Stimulated activated CD4-positive, alpha-beta T cell treated with anti-CD3 and anti-CD28 coated beads, TNF-alpha, amount 100 ng/mL, for 4 hours (primary cell): ENCODE measurements around the gene PRAMEF13.
"Not testable (repeated sequence)": the region's sequence is repeated elsewhere in the genome, so short reads cannot be mapped to it uniquely, and the experiment has no call there.

Experiments
- DNase-seq, 3 experiments: peaks; one replicate each; pipeline ENCODE4 v3.0.0-alpha.2; 2020; ENCODE audit warnings: low read depth in 3 of 3

The PRAMEF13 gene, protein sequence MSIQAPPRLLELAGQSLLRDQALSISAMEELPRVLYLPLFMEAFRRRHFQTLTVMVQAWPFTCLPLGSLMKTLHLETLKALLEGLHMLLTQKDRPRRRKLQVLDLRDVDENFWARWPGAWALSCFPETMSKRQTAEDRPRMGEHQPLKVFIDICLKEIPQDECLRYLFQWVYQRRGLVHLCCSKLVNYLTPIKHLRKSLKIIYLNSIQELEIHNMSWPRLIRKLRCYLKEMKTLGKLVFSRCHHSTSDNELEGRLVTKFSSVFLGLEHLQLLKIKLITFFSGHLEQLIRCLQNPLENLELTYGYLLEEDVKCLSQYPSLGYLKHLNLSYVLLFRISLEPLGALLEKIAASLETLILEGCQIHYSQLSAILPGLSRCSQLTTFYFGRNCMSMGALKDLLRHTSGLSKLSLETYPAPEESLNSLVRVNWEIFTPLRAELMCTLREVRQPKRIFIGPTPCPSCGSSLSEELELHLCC

DNA sequence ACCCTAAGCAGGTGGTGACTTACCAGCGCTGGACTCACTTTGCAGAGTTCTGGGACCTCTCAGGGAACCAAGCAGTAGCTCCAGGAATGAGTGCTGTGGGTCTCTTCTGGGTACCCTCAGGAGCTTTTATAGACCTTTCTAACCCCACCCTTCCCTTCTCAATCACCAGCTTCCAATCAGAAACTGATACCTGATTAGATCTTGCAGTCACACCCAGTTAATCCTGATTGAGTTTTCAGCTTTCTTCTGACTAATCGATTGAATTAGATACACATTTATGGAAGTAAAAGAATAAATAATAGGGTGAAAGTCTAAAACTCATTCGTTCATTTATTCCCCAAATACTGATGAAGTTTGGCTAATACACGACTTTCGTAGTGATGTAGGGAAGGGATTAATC is at the start of gene PRAMEF13:
PRAMEF13 (minus strand) TSS at position 101 of the 400 bp plus-strand sequence. CDS start 1,820 bp downstream, outside the sequence.
- DNase-seq, result not testable (repeated sequence)

DNA sequence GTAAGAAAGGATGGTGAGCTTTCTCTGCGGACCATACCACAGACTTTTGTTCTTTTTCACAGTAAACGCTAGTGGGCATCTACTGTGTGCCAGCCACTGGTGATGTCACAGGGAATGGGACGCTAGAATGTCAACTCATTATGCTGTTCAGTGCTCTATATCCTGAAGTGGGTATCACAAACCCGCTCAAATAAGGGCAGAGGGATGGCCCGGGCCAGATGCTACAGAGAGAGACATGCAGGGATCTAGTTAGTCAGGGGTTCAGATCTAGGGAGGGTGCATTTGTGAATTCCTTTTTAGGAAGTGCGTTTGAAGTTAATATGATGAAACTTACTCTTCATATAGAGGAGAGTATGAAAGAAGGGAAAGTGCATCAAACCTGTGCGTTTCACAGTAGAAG is 45.9 kb upstream of the PRAMEF13 start:
- not testable (repeated sequence) for DNase-seq

DNA sequence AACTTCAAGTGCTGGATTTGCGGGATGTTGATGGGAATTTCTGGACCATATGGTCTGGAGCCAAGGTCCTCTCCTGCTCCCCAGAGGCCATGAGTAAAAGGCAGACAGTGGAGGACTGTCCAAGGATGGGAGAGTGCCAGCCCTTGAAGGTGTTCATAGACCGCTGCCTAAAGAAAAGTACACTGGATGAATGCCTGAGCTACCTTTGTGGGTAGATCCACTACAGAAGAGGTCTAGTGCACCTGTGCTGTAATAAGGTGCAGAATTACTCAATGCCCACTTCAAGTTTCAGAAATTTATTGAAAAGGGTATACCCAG is 45.3 kb upstream of the PRAMEF13 start:
- not testable (repeated sequence) for DNase-seq

DNA sequence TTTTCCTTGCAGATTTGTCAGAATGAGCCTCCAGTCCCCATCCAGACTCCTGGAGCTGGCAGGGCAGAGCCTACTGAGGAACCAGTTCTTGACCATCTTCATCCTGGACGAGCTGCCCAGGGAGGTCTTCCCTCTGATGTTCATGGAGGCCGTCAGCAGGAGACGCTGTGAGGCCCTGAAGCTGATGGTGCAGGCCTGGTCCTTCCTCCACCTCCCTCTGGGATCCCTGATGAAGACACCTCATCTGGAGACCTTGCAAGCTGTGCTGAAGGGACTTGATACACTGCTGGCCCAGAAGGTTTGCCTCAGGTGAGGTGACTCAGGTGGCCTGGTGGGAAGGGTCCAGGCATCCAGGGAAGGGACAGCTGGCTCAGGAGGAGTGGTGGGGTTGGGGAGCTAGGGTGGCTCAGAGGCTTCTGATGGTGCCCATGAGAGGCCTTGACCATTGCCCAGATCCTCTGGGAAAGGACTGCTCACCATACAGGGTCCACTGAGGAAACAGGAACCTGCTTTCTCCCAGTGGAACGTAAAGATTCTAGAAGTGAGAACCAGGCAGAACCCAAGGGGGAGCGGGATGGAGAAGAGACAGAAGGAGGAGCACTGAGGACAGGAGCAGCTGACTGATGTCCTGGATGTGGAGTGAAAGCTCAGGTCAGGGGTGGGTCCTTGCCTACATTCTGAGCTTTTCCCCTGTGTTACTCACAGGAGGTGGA is 44.8 kb upstream of the PRAMEF13 start:
- DNase-seq, result not testable (repeated sequence)

DNA sequence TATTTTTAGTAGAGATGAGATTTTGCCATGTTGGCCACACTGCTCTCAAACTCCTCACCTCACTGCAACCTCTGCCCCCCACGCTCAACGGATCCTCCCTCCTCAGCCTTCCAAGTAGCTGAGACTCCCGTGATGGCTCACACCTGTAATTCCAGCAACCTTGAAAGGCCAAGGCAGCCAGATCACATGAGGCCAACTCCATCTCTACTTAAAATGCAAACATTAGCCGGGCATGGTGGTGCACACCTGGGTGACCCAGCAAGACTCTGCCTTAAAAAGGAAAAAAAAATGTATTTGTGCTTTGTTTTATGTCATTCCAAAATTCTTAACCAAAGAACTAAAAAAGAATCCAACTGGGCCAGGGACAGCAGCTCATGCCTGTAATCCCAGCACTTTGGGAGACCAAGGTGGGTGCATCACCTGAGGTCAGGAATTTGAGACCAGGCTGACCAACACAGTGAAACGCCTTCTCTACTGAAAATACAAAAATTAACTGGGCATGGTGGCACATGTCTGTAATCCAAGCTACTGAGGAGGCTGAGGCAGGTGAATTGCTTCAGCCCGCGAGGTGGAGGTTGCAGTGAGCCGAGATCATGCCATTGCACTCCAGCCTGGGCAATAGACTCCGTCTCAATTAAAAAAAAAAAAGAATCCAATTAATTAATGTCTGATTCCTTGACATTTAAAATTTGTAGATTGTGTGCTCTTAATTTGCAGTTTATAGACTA is 42.5 kb upstream of the PRAMEF13 start:
- DNase-seq, result not testable (repeated sequence)

DNA sequence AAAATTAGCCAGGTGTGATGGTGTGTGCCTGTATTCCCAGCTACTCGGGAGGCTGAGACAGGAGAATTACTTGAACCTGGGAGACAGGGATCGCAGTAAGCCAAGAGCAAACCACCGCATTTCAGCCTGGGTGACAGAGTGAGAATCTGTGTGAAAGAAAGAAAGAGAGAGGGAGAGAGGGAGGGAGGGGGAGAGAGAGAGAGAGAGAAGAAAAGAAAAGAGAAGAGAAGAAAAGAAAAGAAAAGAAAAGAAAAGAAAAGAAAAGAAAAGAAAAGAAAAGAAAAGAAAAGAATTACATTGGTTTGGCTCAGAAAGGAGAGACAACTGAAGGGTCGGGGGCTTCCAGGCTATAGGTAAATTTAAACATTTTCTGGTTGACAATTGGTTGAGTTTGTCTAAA is 38.4 kb upstream of the PRAMEF13 start:
- not testable (repeated sequence) for DNase-seq

DNA sequence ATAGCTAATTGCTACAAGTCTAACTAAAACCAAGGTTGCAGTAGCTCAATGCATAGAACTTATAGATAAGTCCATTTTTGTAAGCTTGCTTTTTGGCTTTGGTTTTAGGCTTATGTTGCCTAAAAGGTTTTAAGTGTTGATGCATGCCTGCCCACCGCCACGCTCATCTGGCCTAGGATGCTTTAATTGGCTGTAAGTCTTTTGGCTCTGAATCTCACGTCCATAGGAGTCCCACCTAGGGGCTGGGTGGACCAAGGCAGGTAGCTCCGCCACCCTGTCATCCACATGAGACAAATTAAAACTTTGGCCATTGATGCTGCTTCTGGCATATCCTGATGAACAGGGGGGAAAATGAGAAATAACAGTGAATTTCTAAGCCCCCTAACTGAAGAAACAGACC is 36.4 kb upstream of the PRAMEF13 start:
- DNase-seq, result not testable (repeated sequence)

DNA sequence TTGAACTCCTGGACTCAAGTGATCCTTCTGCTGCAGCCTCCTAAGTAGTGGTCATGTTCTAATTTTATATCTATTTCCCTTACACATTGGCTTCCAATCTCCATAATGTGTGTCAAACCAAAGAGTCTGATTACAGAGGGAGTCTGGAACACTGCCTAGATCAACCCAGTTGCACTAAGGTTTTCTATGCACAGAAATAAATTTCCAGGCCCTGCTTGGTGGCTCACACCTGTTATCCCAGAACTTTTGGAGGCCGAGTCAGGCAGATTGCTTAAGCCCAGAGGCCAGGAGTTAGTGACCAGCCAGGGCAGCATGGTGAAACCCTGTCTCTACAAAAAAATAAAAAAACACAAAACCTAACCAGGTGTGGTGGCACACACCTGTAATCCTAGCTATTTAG is 32.8 kb upstream of the PRAMEF13 start:
- DNase-seq, result not testable (repeated sequence)

DNA sequence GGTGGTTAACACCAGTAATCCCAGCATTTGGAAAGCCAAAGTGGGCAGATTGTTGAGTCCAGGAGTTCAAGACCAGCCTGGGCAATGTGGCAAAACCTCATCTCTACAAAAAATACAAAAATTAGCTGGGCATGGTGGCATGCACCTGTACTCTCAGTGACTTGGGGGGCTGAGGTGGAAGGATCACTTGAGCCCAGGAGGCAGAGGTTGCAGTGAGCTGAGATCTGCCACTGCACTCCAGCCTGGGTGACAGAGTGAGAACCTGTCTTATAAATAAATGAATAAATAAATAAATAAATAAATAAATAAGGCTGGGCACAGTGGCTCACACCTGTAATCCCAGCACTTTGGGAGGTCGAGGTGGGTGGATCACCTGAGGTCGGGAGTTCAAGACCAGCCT is 30.8 kb upstream of the PRAMEF13 start:
- not testable (repeated sequence) for DNase-seq

DNA sequence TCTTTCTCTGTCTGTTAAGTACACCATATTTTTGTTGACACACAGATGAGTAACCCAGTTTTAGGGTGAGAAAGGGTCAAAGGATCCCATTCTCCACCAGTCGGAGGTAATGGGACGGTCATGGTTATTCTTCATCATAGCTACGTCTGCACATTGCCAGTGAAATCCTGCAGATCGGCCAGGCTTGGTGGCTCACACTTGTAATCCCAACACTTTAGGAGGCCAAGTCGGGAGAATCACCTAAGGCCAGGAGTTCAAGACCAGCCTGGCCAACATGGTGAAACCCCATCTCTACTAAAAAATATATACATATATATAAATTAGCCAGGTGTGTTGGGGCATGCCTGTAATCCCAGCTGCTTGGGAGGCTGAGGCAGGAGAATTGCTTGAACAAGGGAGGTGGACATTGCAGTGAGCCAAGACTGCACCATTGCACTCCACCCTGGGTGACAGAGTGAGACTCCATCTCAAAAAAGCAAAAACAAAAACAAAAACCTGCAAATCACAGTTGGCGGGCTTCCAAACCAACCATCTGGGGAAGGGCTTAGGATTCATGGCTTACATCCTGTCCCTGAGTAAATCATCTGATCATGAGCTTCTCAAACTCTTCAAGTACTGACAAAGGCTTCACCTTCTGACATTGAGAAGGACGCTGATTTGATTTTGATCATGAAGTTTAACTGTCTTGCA is 30.0 kb upstream of the PRAMEF13 start:
- DNase-seq, result not testable (repeated sequence)

DNA sequence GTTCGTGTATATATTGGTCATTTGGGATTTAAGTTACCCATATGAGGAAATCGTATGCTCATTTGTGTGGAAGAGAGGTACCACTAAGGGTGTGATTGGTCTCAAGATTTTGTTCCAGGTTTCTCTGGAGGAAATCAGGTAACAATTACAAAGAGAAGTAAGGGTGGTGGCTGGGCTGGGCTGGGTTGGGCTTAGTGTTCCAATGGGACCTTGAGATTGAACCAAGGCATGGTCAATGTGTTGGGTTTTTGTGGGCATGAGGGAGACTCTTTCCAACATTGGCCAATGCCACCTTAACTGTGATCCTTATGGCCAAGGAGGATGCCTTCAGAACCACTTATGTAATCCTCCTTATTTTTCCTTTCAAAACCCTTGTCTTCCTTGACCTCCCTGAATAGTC is 29.4 kb upstream of the PRAMEF13 start:
- DNase-seq, result not testable (repeated sequence)

DNA sequence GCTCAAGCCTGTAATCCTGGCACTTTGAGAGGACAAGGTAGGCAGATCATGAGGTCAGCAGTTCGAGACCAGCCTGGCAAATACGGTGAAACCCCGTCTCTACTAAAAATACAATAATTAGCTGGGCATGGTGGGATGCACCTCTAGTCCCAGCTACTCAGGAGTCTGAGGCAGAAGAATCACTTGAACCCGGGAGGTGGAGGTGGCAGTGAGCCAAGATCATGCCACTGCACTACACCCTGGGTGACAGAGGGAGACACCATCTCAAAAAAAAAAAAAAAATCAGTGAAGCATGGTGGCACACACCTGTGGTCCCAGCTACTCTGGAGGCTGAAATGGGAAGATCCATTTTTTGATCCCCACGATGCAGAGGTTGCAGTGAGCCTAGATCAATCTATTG is 28.9 kb upstream of the PRAMEF13 start:
- DNase-seq, result not testable (repeated sequence)

DNA sequence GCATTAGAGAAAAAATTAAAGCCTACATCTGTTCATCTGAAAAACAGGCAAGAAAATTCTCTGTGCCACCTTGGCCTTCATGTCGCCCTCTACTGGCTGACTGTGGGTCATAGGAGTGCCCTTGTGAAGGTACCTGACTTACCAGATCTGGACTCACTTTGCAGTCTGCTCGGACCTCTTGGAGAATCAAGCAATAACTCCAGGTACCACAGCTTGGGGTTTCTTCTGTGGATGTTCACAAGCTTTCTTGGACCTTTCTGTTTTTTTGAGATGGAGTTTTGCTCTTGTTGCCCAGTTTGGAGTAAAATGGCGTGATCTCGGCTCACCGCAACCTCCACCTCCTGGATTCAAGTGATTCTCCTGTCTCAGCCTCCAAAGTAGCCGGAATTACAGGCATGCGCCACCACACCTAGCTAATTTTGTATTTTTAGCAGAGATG is 27.2 kb upstream of the PRAMEF13 start:
- DNase-seq, result peak in 1 of 3 experiments; percentile 10

DNA sequence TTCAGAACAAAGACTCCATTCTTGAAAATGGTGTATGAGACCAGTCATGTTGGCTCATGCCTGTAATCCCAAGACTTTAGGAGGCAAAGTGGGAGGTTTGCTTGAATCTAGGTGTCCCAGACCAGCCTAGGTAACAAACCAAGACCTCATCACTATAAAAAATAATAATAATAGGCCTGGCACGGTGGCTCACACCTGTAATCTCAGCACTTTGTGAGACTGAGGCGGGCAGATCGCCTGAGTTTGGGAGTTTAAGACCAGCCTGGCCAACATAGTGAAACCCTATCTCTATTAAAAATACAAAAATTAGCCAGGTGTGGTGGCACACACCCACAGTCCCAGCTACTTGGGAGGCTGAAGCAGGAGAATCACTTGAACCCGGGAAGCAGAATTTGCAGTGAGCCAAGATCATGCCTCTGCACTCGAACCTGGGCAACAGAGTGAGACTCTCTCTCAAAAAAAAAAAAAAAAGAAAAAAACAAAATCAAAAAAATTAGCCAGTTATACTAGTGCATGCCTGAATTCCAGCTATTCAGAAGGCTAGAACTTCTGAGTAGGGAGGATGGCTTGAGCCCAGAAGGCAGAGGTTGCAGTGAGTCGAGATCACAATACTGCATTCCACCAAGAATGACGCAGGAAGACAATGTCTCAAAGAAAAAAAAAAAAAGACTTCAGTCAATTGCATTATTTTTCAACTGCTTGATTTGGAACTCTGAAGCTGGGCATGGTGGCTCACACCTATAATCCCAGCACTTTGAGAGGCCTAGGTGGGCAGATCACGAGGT is 26.3 kb upstream of the PRAMEF13 start:
- DNase-seq, result not testable (repeated sequence)

DNA sequence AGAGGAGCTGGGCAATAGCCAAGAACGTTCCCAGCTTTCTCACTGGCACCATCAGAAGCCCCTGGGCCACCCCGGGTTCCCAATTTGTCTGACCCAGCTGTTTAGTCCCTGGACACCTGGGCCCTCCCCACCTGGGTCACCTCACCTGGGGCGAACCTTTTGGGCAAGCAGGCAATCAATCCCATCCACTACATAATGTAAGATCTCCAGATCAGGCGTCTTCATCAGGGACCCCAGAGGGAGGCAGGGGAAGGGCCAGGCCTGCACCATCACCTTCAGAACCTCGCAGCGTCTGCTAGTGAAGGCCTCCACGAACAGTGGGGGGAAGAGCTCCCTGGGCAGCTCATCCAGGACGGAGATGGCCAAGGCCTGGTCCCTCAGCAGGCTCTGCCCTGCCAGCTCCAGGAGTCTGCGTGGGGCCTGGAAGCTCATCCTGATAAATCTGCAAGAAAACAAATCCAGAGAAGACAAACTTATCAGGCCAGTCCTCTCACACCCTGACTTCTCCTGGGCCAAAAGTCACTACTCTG is 24.5 kb upstream of the PRAMEF13 start, which contains the start of gene PRAMEF18:
PRAMEF18 (minus strand) TSS at position 480 of the 530 bp plus-strand sequence; CDS start at position 432, 48 bp downstream.
- DNase-seq, result not testable (repeated sequence)

DNA sequence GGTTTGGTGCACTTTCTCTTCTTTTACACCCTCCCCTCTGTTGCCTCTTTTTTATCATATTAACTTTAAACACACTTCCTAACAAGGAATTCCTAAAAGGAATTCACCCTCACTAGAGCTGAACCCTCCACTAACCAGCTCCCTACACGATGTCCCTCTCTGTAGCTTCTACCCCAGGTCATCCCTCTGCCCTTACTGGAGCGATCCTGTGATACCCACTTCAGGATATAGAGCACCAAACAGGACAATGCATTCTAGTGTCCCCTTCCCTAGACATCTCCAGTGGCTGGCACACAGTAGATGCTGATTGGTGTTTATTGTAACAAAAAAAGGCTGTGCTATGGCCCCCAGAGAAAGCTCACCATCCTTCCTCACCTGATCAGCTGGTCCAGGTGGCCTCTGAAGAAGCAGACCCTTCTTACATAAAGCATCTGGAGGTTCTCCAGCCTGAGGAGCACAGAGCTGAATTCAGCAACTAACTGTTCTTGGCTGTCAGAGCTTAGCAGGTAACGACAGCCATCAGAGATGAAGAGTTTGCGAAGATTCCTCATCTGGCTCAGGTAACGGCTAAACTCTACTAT is 23.4 kb upstream of the PRAMEF13 start:
- no peak for DNase-seq

DNA sequence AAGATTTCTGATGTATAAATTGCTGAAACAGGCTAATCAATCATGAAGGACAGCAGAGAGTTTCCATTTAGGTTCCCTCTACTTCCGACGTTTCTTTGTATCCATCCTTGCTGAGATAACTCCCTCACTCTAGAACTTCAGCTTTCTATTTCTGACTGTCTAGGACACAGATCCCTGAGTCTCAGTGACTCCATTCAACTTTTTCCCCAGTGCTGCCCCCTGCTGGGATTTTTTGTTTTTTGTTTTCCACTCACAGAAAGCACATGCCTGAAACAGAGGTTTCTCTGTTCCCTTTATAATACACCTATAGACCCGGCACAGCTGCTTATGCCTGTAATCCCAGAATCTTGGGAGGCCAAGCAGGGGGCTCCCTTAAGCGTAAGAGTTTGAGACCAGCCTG is 21.6 kb upstream of the PRAMEF13 start:
- DNase-seq, result not testable (repeated sequence)

DNA sequence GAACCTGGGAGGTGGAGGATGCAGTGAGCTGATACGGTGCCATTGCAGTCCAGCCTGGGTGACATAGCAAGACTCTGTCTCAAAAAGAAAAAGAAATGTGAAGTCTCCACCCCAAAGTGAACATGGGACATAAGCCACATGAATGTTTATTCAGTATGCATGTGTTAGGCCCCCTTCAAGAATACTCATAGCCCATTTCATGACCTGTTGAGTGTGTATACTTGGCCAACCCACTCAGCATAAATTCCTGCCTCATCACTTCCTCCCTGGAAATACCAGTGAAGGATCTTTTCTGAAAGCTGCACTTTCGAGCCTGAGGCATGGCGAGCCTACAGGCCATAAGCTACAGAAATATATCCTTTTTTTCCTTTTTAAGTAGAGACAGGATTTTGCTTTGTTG is 18.0 kb upstream of the PRAMEF13 start:
- DNase-seq, result not testable (repeated sequence)

DNA sequence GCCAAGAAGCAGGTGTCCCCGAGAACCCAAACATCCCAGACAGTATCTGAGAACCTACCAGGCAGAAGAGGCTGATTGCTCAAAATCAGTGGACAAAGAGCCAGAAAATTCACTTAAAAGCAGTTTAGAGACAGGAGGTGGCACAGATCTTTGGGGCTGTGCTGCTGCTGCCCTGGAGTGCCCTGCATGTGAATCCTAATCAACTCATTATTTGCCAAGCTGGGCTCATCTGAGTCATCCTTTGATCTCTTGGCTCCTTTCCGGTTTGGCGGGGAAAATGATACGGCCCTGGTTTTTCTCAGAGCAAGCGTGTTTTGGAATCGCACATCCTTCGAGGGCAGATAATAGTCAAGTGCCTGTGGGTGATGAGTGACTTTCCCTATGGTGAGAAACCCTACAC is 15.4 kb upstream of the PRAMEF13 start:
- not testable (repeated sequence) for DNase-seq

DNA sequence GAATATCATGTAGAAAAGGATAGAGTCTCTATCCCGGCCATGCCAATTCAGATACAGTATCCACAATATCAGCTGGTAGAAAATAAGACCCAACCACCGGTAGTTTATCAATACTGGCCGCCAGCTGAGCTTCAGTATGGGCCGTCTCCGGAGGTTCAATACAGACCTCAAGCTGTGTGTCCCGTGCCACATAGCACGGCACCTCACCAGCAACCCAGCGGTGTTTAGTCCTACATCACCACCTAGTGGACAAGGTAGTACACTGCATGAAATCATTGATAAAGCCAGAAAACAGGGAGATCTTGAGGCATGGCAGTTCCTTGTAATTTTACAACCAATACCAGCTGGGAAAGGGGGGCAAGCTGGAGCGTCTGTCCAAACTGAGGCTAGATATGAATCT is 7.5 kb upstream of the PRAMEF13 start:
- not testable (repeated sequence) for DNase-seq
